Endothelial cell (in vitro differentiated cells): ENCODE data around the gene SMPDL3A. TPM values are rescaled to one million over a fixed set of nuclear protein-coding genes. Genes with fewer than 3 reads are reported as not detected.

Source experiments
- DNase-seq: peaks from one replicate; pipeline ENCODE4 v3.0.0; 2021; ENCODE audit warnings: low spot score
- H3K27ac Mint-ChIP-seq: one replicate; pipeline ENCODE4 v1.8.0; 2021; ENCODE audit warnings: mixed read lengths, inconsistent platforms; ENCODE audit not compliant: unreplicated experiment
- H3K27me3 Mint-ChIP-seq: one replicate; pipeline ENCODE4 v1.8.0; 2021; ENCODE audit warnings: mild to moderate bottlenecking, moderate library complexity, mixed read lengths, inconsistent platforms; ENCODE audit not compliant: unreplicated experiment
- H3K36me3 Mint-ChIP-seq: one replicate; pipeline ENCODE4 v1.8.0; 2021; ENCODE audit warnings: mild to moderate bottlenecking, low read depth, mixed read lengths, inconsistent platforms; ENCODE audit not compliant: unreplicated experiment
- H3K4me1 Mint-ChIP-seq: one replicate; pipeline ENCODE4 v1.8.0; 2021; ENCODE audit warnings: mild to moderate bottlenecking, mixed read lengths, inconsistent platforms; ENCODE audit not compliant: unreplicated experiment
- H3K4me3 Mint-ChIP-seq: one replicate; pipeline ENCODE4 v1.8.0; 2021; ENCODE audit warnings: mild to moderate bottlenecking, mixed read lengths, inconsistent platforms; ENCODE audit not compliant: unreplicated experiment
- H3K9me3 Mint-ChIP-seq: one replicate; pipeline ENCODE4 v1.8.0; 2021; ENCODE audit warnings: mixed read lengths, inconsistent platforms; ENCODE audit not compliant: unreplicated experiment
- CTCF ChIP-seq: fragments of 200-600 bp; sonication (generic); IDR thresholded peaks from one replicate; pipeline ENCODE4 v1.5.0; 2021; ENCODE audit warnings: antibody characterized with exemption; ENCODE audit not compliant: unreplicated experiment
- total RNA-seq: library from RNA; stranded (reverse); fragmentation: NEBNext Ultra II Directional; extraction: Animal tissue kit (Norgen Biotek cat#: 25700); gene quantifications from one replicate; pipeline ENCODE4 v1.2.1, GENCODE V29; 2021; ENCODE audit not compliant: unreplicated experiment

SMPDL3A gene
- total RNA-seq, 1 donor from 2014 or later, result 10.3 TPM

GRCh38 chr6:122797537-122797936, 8.5 kb downstream of the SMPDL3A start:
- TF ChIP-seq CTCF, result no peak
- no peak overlapping the region for H3K27ac Mint-ChIP-seq
- no peak for DNase-seq
- no peaks in the 10 kb centered on the region for H3K9me3 Mint-ChIP-seq
- H3K36me3 Mint-ChIP-seq, result no peaks in the 10 kb centered on the region
- no peak overlapping the region for H3K4me3 Mint-ChIP-seq
- peaks cover 10% of the 10 kb centered on the region for H3K4me1 Mint-ChIP-seq
- H3K27me3 Mint-ChIP-seq, result peaks cover 2% of the 10 kb centered on the region

DNA sequence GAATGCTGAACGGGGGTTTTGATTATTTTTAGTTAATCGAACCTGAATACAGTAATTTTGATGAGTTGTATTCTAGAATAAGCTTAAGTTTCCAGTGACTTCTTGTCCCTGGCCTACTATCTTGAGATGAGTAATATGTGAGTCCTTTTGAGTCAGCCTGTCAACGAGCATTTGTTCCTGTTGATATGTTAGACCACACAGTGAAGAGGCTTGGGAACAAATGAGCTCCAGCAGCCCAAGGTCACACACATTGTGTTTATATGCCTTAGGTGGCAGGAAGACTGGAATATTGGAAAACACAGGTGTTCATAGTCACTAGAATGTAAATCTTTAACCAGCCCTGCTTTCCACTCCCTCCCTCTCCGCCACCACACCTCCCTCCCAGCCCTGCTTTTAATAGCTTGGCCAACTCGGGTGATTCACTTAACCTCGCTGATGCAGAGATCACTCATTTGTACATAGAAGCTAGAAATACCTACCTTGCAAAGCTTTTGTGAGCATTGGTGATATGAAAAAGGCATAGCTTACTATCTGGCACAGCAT, 9.1 kb downstream of the SMPDL3A start:
- H3K4me1 Mint-ChIP-seq, result peaks cover 9% of the 10 kb centered on the region
- DNase-seq, result no peak
- TF ChIP-seq CTCF, result no peak
- H3K4me3 Mint-ChIP-seq, result no peak overlapping the region
- H3K27ac Mint-ChIP-seq, result no peak overlapping the region
- no peaks in the 10 kb centered on the region for H3K27me3 Mint-ChIP-seq
- H3K9me3 Mint-ChIP-seq, result no peaks in the 10 kb centered on the region
- no peaks in the 10 kb centered on the region for H3K36me3 Mint-ChIP-seq

DNA sequence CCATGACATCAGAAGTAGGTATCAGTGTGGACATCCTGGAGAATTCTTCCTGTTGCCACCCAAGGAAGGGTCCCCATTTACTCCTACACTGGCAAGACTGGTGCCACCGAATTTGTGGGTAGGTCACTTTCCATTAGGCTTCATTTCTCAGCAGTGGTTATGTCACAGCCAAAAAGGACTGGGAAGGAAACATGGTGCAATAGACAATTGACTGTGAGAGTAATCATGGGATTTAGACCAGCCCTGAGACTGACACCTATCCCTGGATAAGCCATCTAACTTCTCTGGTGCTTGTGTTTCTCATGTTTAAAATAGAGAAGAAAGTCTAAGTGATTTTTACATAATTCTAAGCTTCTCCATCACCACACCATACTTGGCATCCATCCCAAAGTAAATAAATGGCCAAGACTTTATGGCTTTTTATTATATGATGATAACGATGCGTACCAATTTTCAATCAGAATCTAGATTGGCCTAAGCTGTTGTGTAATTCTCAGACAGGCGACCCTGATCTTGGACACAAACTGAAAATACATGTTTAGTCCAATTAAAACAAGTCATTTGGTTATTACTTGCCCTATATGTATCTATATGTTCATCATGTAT, 10.2 kb downstream of the SMPDL3A start:
- Mint-ChIP-seq H3K9me3 (no peaks in the 10 kb centered on the region), H3K27ac (no peak overlapping the region), H3K4me3 (no peak overlapping the region), H3K4me1 (peaks cover 9% of the 10 kb centered on the region), H3K36me3 (no peaks in the 10 kb centered on the region), H3K27me3 (no peaks in the 10 kb centered on the region)
- no peak for TF ChIP-seq CTCF
- DNase-seq, result no peak

- no peak for TF ChIP-seq CTCF
- peaks cover 5% of the 10 kb centered on the region for H3K36me3 Mint-ChIP-seq
- H3K4me3 Mint-ChIP-seq, result no peak overlapping the region
- no peak for DNase-seq
- no peaks in the 10 kb centered on the region for H3K9me3 Mint-ChIP-seq
- H3K27me3 Mint-ChIP-seq, result no peaks in the 10 kb centered on the region
- H3K4me1 Mint-ChIP-seq, result peaks cover 9% of the 10 kb centered on the region
- no peak overlapping the region for H3K27ac Mint-ChIP-seq
These were observed 11.0 kb downstream of the SMPDL3A start for GRCh38 chr6:122799916-122800686.

- Mint-ChIP-seq H3K36me3 (peaks cover 5% of the 10 kb centered on the region), H3K4me3 (no peak overlapping the region), H3K27me3 (no peaks in the 10 kb centered on the region), H3K27ac (no peak overlapping the region), H3K4me1 (peaks cover 9% of the 10 kb centered on the region), H3K9me3 (no peaks in the 10 kb centered on the region)
- no peak for DNase-seq
- no peak for TF ChIP-seq CTCF
These were observed 11.8 kb downstream of the SMPDL3A start for GRCh38 chr6:122800906-122801305.
